Stimulated activated naive CD4-positive, alpha-beta T cell treated with Interleukin-2 at 50 U/mL for 16 hours (primary cell): ENCODE data around the gene HAPLN3.

Source experiments
- DNase-seq: peaks from one replicate; lab custom pipeline; 2025; lab: John Stamatoyannopoulos, UW

HAPLN3 gene

GRCh38 chr15:88860212-88860611 is 35.1 kb downstream of the HAPLN3 start:
- DNase-seq, result no peak

GRCh38 chr15:88859550-88859949 is 35.8 kb downstream of the HAPLN3 start:
- DNase-seq, result no peak

GRCh38 chr15:88858934-88859333 is 36.4 kb downstream of the HAPLN3 start:
- no peak for DNase-seq

GRCh38 chr15:88852476-88852875 is 42.9 kb downstream of the HAPLN3 start:
- DNase-seq, result no peak

GRCh38 chr15:88849376-88850072 is 45.8 kb downstream of the HAPLN3 start:
- no peak for DNase-seq

GRCh38 chr15:88848203-88848602 is 47.1 kb downstream of the HAPLN3 start:
- DNase-seq, result no peak

GRCh38 chr15:88847144-88847543 is 48.2 kb downstream of the HAPLN3 start:
- no peak for DNase-seq

- DNase-seq, result no peak
These were observed 49.7 kb downstream of the HAPLN3 start for GRCh38 chr15:88845616-88846015.

GRCh38 chr15:88844749-88845386 is 50.5 kb downstream of the HAPLN3 start:
- no peak for DNase-seq

- no peak for DNase-seq
These were observed 52.0 kb downstream of the HAPLN3 start for GRCh38 chr15:88843334-88843733.

- DNase-seq, result no peak
These were observed 53.2 kb downstream of the HAPLN3 start for GRCh38 chr15:88842156-88842555.

GRCh38 chr15:88841236-88841635 is 54.1 kb downstream of the HAPLN3 start:
- no peak for DNase-seq

- no peak for DNase-seq
These were observed 55.4 kb downstream of the HAPLN3 start for GRCh38 chr15:88839961-88840360.

GRCh38 chr15:88839146-88839545 is 56.2 kb downstream of the HAPLN3 start:
- DNase-seq, result no peak

GRCh38 chr15:88838667-88839066 is 56.7 kb downstream of the HAPLN3 start:
- DNase-seq, result no peak

- no peak for DNase-seq
These were observed 59.7 kb downstream of the HAPLN3 start for GRCh38 chr15:88835646-88836045.

- DNase-seq, result no peak
These were observed 60.2 kb downstream of the HAPLN3 start for GRCh38 chr15:88835119-88835518.

- DNase-seq, result no peak
These were observed 61.0 kb downstream of the HAPLN3 start for GRCh38 chr15:88834211-88834812.

- DNase-seq, result no peak
These were observed 61.6 kb downstream of the HAPLN3 start for GRCh38 chr15:88833731-88834100.

GRCh38 chr15:88832820-88833730 is 62.3 kb downstream of the HAPLN3 start:
- no peak for DNase-seq

GRCh38 chr15:88830016-88830415 is 65.3 kb downstream of the HAPLN3 start:
- no peak for DNase-seq

GRCh38 chr15:88828791-88829190 is 66.6 kb downstream of the HAPLN3 start:
- DNase-seq, result no peak
